HG02852 (cell line): Measurements from ENCODE around the gene PADI2.

Experiments used
- ATAC-seq: cut with Tn5 transposase; IDR thresholded peaks from one replicate; pipeline ENCODE4 v1.9.1; 2021; ENCODE audit warnings: mild to moderate bottlenecking, moderate library complexity; ENCODE audit not compliant: unreplicated experiment

PADI2 gene

DNA sequence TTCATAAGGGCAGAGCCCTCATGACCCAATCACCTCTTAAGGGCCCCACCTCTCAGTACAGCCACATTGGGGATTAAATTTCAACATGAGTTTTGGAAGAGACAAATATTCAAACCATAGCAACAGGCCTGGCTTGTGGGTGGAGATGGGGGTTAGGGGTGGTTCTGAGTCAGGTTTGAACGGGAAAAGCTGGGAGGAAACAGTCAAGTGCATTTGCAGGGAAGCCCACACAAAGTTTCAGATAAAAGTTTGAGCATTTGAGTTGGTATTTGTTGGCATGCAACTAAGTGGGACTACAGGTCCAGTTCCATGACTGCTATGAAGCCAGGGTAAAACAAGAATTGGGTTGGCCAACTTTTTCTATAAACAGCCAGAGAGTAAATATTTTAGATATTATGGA lies 21.0 kb upstream of the PADI2 start:
- ATAC-seq = no peak

DNA sequence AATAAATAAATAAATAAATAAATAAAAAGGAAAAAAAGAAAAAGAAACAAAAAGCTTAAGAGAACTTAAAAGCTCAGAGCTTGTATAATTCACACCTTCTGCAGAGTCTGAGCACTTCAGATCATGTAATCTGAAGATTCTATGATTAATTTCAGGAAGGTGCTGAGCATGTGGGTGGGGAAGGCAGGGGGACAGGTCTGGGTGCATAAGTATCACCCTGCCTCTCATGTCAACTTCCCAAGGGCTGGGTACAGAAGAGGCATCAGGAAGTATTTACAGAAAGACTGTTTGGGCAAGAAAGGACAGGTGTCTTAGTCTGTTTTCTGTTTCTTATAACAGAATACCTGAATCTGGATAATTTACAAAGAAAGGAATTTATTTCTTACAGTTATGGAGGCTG lies 20.4 kb upstream of the PADI2 start:
- no peak for ATAC-seq

DNA sequence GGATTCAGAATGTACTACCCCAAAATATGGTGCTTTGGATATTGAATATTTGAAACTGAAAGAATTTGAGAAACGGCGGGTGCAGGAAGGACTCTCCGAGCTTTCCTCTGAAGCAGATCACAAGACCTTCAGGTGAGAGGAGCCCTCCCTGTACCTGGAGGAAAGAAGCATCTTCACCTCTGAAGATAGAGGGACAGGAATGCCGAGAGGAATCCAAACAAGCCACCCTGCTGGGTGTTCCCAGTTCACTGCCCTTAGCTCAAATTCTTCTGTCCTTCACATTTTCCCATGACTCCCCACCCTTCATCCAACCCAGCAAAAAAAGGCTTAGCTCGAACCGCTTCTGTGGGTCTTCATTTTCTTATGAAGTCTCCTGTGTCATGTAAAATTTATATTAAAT lies 18.2 kb upstream of the PADI2 start:
- ATAC-seq = no peak

DNA sequence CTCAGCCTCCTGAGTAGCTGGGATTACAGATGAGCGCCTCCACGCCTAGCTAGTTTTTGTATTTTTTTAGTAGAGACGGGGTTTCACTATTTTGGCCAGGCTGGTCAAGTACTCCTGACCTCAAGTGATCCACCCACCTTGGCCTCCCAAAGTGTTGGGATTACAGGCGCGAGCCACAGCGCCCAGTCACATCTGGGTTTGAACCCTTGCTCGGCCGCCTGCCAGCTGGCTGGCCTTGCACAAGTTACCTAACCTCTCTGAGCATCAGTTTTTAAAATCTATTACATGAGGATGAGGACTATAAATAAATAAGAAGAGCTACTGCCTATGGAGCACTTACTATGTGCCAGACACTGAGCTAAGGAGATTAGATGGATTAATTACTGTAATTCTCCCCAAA lies 17.7 kb upstream of the PADI2 start:
- ATAC-seq = no peak

DNA sequence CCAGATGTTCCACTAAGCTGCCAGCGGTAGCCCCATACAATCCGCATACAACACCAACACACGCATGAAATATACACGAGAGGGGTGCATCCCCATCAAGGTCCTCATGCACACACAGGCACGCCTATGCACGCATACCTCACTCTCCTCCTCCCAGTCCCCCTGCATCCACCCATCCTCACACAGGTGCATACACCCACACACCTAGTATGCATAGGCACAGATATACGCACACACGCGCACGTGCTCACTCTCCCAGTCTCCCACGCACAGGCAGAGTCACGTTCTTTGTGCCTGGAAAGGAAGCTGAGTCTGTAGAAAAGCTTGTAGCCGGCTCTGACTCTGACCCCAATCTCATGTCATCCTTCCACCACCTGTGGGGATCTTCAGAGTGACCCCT lies 16.9 kb upstream of the PADI2 start:
- ATAC-seq = no peak

DNA sequence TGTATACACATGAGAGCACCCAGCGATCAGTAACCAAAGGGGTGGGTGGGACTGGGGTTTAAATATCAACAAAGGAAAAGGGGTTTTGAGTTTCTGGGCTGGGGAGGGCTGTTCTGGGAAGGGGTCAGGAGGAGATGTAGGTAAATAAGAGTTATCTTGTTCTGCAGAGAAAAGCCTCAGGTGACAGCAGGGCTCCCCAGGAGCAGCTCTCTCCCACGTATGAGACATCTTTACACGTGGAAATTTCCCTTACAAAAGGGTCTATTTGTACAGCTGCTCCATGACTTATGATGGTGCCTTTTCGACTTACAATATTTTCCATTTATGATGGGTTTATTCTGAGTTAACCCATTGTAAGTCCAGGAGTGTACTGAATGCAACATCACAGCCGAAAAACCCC lies 16.3 kb upstream of the PADI2 start:
- ATAC-seq = no peak

DNA sequence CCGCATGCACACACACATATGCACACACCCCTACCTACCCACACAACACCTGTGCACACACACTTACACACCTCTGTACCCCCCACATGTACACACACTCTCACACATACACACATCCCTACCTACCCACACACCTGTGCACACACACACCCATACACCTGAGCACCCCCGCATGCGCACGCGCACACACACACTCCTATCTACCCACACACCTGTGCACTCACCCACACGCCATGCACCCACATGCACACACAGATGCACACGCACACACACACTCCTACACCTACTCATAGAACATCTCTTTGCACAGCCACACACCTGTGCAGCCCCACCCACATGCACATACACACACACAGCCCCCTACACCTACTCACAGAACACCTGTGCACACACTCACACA lies 15.5 kb upstream of the PADI2 start:
- ATAC-seq = no peak

DNA sequence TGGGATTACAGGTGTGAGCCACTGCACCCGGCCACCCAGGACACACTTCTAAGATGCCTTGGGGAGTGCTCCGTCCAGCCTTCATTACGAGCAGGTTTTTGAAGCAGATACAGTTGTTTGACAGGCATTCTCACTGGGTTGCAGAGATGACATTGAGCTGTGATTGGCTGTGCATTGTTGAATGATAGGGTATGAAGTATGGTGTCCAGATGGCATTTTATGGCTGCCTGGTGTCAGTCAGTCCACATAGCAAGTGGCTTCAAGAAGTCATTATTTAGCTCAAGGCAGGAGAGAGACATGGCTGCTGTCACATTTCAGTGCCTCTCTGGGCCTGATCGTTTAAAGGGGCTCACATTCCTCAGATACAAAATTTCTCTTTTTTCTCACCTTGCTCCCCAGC lies 14.8 kb upstream of the PADI2 start:
- no peak for ATAC-seq

DNA sequence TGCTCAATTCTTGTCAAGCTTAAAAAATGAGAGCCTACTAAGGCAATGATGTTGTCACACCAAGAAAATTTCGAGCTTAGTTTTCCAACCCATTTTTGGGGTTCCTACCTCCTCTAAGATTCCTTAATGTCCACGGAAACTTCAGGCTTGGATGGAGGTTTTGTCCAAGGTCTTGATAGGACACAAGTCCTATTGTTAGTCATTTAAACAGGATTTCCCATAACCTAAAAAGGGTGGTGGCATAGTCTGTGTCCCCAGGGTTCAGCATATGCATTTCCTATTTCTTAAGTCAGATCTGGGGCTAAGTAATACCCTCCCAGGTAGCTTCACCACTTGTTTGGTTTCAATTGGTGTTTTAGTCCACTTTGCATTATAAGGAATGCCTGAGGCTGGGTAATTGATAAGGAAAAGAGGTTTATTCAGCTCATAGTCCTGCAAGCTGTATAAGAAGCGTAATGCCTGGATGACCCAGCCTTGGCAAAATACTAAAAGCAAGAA lies 10.9 kb upstream of the PADI2 start:
- no peak for ATAC-seq

DNA sequence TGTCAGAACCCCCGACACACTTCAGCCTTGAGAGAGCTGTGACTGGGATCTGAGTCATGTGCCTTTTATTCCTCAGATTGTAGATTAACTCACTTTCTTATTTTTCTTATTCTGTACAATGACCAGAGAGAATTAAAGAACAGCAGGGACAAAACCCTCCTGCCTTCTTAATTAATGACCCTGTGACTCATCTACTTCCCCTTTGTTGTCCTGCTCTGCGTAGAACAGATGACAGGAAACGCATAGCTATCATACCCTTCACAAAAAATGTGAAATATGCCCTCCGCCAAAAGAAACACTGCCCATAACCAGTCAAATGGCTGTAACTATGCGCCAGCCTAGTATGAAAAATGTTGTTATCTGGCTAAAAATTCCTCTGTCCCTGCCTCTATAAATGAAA lies 9.1 kb upstream of the PADI2 start:
- no peak for ATAC-seq

DNA sequence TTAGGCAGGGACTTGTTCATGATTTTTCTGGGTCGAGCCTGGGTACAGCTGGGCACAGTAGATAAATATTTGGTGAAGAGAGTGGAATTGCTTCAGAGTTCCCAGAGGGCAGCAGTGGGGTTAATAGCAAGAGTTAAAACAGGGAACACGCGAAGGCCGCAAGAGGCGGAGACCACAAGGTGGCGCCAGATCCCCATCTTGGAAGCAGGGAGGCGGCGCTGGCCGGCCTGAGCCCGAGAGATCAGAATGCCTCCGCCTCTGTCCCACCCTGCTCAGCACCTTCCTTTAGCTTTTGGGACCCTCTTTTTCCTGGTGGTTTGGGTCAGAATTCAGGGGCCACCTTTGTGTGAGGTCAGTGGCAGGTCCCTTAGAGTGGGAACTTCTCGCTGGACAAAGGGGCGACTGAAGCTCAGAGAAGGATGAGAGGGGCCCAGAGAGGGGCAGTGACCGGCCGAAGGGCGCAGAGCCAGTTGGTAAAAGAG lies 6.5 kb upstream of the PADI2 start:
- no peak for ATAC-seq

DNA sequence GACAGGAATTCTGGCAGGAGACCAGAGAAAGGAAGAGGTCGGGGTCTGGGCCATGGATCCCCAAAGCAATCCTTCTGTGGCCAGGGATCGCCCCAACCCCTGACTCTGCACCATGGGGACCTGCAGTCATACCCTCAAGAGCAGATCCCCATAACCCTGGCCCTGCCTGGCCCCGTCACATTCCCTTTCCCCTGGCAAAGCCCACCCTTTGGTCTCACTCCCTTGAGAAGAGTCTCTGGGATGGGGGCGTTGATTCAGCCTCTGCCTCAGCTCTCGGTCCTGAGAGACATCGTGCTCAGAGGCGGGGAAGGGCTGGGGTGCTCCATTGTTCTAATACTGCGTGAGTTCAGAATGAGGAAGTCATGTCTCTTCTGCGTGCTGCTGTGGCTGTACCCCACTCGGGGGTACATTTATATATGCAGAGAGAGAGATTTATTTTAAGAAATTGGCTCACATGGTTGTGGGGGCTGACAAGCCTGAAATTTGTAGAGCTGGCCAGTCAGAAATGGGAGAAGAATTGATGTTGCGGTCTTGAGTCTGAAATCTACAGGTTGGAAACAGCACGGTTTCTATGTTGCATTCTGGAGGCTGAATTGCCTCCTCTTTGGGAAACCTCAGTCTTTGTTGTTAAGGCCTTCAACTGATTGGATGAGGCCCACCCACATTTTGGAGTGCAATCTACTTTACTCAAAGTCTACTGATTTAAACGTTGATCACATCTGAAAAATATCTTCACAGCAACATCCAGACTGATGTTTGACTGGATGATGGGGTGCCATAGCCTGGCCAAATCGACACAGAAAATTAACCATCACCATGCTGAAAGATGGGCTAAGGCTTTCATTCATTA lies 4.2 kb upstream of the PADI2 start:
- ATAC-seq = no peak

DNA sequence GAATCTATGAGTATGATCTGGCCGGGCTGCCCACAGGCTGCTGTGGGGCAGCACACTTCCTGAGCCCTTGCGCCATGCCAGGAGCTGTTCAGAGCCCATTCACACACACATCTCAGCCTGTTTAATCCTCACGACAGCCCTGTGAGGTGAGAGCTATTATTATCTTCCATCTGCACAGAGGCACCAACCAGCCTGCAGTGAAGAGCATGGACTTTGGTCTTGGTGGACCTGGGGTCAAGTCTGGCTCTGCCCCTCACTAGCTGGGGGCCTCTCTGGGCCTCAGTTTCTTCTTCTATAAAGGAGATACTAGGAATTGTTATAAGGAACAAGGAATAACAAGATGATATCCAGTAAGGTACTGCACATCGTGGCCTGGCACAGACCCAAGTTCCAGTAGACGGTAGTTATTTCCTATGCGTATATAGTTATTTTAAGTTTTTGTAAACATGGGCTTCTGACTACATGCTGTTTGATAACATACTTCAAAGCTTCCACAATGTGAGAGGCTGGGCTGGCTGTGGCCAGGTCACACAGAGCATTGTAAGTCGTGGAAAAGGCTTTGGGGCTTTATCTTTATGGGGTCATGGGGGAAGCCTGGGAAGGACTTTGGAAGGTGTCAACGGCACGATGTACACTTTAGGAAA lies 3.4 kb upstream of the PADI2 start:
- ATAC-seq = no peak

DNA sequence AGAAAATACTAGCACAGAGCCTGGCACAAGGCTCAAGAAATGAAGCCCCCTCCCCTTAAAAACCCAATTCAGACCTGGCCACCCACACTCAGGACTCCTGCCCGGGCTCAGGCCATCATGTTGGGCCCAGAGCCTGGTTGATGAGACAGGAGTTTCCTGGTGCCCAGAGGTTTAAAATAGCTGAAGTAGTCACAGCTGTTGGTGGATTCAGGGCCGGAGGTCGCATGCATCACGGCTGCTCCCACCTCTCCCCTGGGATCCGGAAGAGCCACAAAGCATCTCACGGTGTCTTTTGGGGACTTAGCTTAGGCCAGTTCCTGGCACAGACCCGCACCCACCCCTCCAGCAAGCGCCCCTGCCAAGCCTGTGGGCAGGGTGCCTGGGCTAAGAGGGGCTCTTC lies 2.6 kb upstream of the PADI2 start:
- no peak for ATAC-seq

DNA sequence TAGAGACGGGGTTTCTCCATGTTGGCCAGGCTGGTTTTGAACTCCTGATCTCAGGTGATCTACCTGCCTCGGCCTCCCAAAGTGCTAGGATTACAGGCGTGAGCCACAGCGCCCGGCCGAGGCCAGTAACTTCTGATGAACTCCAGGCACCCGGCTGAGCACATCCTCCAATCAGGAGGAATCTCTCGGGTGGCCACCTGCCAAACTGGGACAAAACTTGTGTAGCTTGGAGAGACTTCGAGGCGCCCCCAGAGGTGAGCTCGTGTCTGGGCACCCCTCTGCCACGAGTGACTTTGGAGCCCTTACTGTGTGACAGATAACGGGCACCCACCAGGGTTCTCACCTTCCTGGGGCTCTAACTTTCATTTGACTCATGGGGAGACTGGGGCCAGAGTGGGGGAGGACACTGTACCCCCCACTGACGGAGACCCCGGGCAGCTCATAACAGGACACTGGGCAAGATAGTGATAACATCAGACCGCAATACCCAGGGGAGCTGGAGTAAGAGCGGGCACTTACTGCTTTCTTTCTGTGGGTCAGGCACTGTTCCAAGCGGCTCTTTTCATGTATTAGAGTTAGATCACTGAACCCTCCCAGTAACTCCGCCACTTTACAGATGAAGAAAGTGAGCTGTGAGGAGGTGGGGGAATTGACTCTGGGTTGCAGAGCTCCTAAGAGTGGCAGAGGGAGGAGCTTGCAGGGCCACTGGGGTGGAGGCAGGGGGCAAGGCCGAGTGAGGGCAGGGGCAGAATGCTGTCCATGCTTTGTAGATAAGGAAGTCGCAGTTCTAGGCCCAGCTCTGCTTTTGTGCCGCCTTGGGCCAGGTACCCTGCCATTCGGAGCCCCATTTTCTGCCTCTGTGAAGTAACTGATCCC lies 1.9 kb upstream of the PADI2 start:
- ATAC-seq = no peak

DNA sequence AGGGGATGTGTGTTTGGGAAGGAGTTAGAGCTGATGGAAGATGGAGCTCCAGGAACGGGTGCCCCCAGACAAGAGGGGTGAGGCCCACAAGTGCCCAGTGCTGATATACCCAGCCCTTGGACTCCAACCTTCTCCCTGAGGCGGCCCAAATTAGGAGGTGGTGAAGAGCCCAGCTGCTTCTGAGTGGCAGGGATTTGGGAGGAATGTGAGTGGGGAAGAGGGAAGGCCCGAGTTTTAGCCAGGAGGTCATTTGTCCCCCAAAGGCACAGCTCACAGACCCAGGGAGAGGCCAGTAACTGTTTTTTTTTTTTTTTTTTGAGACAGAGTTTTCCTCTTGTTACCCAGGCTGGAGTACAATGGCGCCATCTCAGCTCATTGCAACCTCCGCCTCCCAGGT lies 1.2 kb upstream of the PADI2 start:
- ATAC-seq = no peak

DNA sequence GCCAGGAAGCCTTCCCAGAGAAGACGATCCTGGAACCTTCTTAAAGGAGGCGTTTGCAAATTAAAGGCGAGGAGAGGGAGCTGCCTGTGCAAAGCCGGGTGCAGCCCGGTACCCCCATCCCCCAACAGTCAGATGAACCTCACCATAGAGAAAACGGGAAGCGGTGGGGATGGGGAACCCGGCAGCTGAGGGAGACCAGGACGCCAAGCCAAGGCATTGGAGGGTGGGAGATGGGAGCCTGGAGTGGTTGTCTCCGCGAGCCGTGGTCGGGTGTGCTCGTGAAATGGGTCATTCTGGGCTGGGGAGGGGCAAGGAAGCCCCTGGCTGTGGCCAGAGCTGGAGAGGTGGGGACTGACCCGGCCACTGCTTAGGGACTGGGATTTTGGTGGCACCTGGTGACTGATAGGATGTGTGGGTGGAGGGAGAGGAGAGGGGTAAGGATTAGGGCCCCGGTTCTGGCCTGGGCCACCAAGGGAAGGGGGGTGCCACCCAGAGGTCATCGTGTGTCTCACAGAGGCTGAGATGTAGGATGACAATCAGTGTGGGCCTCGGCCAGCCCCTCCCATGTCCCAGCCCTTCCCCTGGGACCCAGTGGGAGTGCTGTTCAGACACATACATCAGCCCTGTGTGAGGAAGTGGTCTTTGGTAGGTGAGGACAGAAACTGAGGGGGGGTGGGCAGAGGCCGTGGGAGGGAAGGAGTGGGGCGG lies 676 bp upstream of the PADI2 start:
- ATAC-seq = no peak

DNA sequence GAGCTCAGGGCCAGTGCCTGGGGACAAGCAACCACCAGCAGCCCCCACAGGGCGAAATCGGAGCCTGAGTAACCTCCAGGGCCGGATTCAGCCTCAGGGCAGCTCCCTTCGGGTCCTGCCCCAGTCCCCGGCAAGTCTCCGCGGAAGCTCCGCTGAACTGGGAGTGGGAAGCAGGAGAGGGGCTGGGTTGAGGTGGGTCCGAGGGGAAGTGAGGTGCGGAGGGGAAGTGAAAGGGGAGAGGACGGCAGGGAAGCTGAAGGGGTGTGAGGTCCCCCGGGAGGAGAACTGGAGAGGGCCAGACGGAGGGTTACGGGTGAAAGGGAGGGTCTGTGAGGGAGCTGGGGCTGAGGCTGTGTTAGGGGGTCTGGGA lies 560 bp downstream of the PADI2 start:
- ATAC-seq = no peak

DNA sequence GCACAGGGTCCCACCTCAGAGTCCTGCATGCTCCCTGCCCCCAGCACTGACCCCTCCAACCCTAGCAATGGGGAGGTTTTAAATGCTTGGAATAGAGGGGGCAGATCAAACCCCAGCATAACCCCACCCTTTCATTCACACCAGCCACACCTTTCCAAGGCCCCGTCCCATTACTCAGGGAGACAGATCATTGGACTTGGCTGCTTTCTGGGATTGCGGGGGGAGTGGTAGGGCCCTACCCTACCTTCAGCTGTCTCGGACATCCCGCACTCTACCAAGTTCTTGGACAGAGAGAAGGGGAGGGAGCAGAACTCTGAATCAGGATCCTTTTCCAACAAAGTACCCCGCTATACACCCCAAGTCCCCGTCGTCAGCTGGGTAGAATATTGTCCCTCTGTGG lies 983 bp downstream of the PADI2 start:
- ATAC-seq = no peak

DNA sequence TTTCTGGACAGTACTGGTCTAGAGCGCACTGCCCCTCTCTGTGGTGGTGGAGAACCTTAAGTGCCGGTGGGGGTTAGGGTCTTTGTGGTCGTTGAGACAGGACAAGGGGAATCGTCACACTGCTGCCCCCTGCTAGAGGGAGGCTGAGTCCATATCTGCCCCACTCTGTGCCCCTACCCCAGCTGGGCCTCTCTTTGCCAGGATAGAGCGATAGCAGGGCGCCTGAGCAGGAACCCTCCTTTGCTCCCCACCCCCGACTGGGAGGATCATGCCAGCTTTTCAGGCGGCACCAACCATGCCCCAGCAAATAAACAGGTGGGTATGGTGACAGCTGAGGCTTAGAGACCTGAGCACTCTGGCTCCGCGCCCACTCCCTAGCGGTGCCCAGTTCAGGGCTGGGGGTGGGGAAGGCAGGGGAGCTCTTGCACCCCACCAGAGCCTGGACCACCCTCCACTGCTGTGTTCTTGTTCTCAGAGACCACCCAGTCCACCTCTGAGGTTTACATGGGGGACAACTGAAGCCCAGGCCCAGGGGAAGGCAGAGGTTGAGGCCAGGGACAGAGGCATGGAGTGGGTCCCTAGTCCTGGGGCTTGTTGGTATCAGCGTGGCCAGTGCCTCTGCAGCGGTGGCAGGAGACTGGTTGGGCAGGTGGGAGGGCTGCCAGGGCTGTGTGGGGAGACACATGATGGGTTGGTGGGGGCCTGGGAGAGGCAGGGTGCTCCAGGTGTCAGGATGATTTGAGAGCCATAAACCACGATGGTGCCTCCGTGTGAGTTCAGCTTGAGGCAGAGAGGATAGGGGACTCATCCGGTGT lies 1.6 kb downstream of the PADI2 start:
- ATAC-seq = no peak
